ENCODE results near the gene RASGRP3.
A peak's percentile ranks its signal among the peaks of the same experiment; 100 is the strongest.
"Not testable (repeated sequence)": the region's sequence is repeated elsewhere in the genome, so short reads cannot be mapped to it uniquely, and the experiment has no call there.

Gene RASGRP3

GRCh38 chr2:33476131-33476792 lies at the start of gene RASGRP3:
Gene RASGRP3, plus strand, starts transcription at chr2:33476649. Its CDS starts 38,488 bp downstream, at chr2:33515137.
- peak; percentile 94 for DNase-seq

GRCh38 chr2:33426666-33427231 lies 49.7 kb upstream of the RASGRP3 start:
- peak; percentile 44 for DNase-seq

- no peak for DNase-seq
Observed at GRCh38 chr2:33430077-33430476, 46.4 kb upstream of the RASGRP3 start.

GRCh38 chr2:33430856-33431255 lies 45.6 kb upstream of the RASGRP3 start:
- DNase-seq = no peak

- DNase-seq = no peak
Observed at GRCh38 chr2:33432871-33433270, 43.6 kb upstream of the RASGRP3 start.

- no peak for DNase-seq
Observed at GRCh38 chr2:33433279-33434235, 42.9 kb upstream of the RASGRP3 start.

- DNase-seq = no peak
Observed at GRCh38 chr2:33435518-33435917, 40.9 kb upstream of the RASGRP3 start.

- DNase-seq = no peak
Observed at GRCh38 chr2:33436083-33436482, 40.4 kb upstream of the RASGRP3 start.

GRCh38 chr2:33437297-33437696 lies 39.2 kb upstream of the RASGRP3 start:
- DNase-seq = no peak

- no peak for DNase-seq
Observed at GRCh38 chr2:33437815-33438214, 38.6 kb upstream of the RASGRP3 start.

GRCh38 chr2:33441235-33441810 lies 35.1 kb upstream of the RASGRP3 start:
- peak; percentile 72 for DNase-seq

GRCh38 chr2:33442052-33442451 lies 34.4 kb upstream of the RASGRP3 start:
- not testable (repeated sequence) for DNase-seq

- no peak for DNase-seq
Observed at GRCh38 chr2:33442528-33443079, 33.8 kb upstream of the RASGRP3 start.

GRCh38 chr2:33443274-33443829 lies 33.1 kb upstream of the RASGRP3 start:
- DNase-seq = no peak

- no peak for DNase-seq
Observed at GRCh38 chr2:33444967-33445366, 31.5 kb upstream of the RASGRP3 start.

- DNase-seq = no peak
Observed at GRCh38 chr2:33448220-33448899, 28.1 kb upstream of the RASGRP3 start.

- DNase-seq = no peak
Observed at GRCh38 chr2:33451214-33451613, 25.2 kb upstream of the RASGRP3 start.

- no peak for DNase-seq
Observed at GRCh38 chr2:33451825-33452224, 24.6 kb upstream of the RASGRP3 start.

GRCh38 chr2:33452545-33452944 lies 23.9 kb upstream of the RASGRP3 start:
- no peak for DNase-seq

GRCh38 chr2:33453905-33454479 lies 22.5 kb upstream of the RASGRP3 start:
- no peak for DNase-seq

- no peak for DNase-seq
Observed at GRCh38 chr2:33457556-33458247, 18.7 kb upstream of the RASGRP3 start.

All from RPMI8226 (cell line).